CD4-positive, alpha-beta T cell treated with Interferon alpha-2 for 1 hour (primary cell): ENCODE results near the gene UNC13B.
"Not testable (repeated sequence)": the region's sequence is repeated elsewhere in the genome, so short reads cannot be mapped to it uniquely, and the experiment has no call there.

Source experiments
- DNase-seq, 2 donors: peaks; one replicate each; pipeline ENCODE4 v3.0.0-alpha.2; 2020 to 2022

UNC13B gene

GRCh38 chr9:35161713-35162604, at the start of gene UNC13B:
TSS of gene UNC13B (plus strand) at chr9:35162009. CDS start at chr9:35162284, 275 bp downstream.
- peak; percentile 76 to 83 for DNase-seq

DNA sequence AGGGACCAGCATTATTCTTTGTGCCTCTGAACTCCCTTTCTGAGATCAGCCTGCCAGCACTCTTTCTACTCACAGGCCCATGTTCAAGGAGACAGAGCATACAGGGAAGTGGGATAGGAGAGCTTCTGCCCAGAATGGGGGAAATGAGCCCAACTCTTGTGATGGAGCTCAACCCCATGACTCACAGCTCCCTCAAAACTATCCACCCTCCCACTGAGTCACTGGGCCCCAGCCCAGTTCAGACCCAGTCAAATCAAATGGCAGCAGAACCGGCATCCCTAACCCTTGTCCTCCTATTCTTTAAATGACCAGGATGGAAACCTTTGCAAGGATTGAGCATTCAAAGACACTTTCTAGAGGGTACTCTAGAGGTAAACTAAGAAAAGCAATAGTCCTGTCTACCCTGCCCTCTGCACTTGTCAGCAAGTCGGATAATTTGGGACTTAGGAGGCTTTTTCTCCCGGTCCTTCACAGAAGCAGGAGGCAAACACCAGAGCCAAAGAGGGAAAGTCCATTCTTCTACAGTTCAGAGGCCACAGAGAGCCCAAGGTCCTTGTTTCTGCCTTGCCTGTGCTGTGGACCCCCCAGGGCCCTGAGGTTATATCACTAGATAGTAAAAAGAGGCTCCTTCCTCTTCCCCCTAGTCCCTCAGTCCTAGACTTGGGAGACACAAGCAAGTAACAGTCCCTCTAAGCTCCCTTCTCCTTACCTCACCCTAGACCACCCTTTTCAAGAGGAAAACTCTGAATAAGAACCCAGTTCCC, 49.4 kb upstream of the UNC13B start:
- peak in 1 of 2 donors; percentile 65 for DNase-seq

- peak; percentile 84 to 88 for DNase-seq
Observed at GRCh38 chr9:35114113-35114839, 47.5 kb upstream of the UNC13B start.

DNA sequence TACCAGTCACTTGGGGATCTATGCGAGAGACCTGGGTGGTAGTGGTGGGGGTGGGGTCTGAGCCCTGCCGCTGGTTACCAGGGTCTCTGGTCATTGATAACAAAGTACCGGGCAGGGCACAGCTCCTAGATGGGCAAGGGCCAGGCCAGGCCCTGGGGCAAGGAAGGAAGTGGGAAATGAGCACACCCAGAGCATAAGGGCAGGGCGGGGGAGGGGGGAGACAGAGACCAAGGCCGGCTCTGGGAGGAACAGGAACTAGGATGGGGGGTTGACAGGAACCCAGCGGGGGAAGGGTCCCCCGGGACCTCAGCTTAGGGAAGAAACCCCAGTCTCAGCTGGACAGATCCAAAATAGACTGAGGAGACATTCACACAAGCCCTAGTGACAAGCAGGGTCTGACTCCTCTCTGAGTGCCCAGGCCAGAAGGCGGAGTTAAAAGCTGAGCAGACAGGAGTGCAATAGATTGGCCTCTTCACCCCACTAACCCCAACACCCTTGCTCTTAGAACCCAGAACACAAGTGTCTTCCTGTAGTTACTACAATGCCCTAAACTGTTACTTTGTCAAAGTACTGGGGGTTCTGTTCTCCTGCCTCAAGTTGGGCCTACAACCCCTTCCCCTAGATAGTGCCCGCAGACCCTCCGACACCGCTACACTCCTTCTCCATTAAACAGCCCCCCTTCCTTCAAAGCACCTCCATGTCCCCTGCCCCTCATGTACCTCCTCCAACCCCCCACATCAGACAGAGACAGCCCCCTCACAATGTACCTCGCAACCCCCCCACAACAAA, 46.8 kb upstream of the UNC13B start:
- DNase-seq, result peak; percentile 45 to 51

DNA sequence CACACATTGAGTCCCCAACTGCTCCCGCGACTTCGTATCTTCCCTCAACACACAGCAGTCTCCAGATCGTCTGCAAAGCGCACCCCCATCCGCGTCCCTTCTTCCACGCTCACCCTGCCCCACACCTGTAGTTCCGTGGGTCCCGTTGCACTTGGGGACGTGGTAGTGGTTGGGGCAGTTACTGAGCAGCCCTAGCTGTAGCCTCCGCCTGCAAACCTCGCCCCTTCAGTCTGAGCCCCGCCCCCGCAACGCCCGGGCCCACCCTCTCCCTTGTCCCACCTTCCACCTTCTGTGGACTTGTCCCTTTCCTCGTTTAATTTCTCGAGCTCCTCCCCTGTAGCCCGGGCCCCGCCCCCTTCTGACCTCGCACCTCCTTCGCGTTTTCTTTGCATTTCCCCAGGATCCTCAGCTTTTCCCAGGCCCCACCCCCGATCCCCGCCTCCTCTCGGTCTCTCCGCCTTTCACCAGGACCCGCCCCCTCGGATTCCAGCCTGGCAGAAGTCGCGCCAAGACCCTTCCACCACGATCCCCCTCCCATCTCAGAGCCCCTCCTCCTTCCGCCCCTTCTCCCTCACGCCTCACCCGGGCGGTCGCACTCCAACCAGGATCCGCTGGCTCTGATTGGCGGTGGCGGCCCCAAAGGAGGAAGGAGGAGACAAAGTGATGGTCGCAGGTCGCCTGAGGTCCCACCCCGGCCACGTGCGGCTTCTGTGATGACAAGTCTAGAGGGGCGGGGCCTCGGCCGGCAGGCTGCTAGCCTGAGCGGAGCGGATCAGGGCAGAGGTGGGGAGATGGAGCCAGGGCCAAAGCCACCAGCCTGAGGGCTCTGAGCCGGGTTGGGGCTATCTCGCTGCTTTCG, 45.9 kb upstream of the UNC13B start, which contains the start of gene ATOSB:
TSS of gene ATOSB (minus strand) at position 183 of the 859 bp plus-strand sequence. CDS start 7,588 bp downstream, outside the sequence.
- DNase-seq, result peak; percentile 94

DNA sequence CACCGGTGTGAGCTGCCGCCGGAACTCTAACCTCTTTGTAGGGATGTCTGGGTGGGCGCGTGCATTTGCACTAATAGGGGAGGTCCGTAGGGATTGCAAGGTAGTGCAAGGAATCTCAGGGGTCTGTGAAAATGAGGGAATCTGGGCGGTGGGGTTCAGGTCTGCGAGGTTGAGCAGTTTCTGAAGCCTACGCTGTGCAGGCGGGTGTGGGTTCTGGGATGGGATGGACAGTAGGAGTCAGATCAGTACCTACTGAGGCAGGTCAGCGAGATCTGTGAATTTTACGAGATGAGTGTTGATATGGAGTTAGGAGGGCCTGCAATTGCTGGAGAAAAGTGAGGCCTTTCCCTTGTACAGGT, 45.3 kb upstream of the UNC13B start:
- DNase-seq, result no peak

DNA sequence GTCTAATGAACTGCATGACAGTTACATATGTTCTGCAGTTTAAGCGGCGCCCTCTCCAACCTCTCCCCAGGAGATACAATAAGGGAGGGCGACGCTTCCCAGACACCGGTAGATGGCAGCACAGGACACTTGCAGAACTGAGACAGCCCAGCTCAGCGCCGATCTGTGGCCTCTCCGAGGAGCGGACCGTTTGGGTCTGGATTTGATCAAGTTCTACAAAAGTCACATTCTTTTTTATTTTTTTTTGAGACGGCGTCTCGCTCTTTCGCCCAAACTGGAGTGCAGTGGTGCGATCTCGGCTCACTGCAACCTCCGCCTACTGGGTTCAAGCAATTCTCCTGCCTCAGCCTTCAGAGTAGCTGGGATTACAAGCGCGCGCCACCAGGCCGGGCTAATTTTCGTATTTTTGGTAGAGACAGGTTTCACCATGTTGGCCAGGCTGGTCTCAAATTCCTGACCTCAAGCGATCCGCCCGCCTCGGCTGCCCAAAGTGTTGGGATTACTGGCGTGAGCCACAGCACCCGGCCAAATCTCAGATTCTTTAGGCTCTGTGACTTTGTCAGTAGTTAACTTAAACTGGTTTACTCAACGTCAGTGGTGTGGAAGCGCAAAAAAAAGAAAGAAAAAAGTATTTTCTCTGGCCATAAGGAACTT, 44.8 kb upstream of the UNC13B start:
- DNase-seq, result peak; percentile 91 to 93

DNA sequence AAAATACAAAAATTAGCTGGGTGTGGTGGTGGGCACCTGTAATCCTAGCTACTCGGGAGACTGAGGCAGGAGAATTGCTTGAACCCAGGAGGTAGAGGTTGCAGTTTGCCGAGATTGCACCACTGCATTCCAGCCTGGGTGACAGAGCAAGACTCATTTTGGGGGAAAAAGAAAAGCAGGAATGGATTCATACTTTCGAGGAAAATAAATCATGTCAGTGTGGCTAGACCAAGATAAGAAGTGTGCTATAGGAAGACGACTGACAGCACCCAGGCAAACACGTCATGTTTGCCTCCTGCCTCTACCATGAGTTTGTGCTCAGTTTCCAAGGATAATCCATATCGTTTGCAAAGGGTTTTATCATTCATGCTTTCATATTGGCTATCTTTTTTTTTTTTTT, 26.9 kb upstream of the UNC13B start:
- DNase-seq, result no peak

DNA sequence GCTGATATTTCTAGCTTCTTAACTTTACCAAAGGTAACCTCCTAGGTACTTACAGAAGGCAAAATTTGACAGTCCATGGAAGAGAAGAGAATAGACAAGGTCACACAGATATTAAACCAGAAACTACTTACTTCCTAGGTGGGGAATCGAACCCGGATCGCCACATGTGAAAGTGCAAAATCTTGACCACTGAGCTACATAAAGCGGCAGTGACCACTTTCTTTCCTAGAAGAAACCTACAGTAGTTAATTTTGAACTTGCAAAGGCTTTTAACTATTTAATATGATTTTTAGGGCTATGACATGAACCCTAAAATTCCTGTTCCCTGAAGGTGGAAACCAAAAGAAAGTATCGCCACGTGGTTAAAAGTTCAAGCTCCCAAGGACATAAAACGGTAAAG, 25.8 kb upstream of the UNC13B start:
- DNase-seq, result no peak

- DNase-seq, result no peak
Observed at GRCh38 chr9:35136866-35137265, 24.9 kb upstream of the UNC13B start.

- no peak for DNase-seq
Observed at GRCh38 chr9:35140093-35140492, 21.7 kb upstream of the UNC13B start.

GRCh38 chr9:35142037-35142436, 19.8 kb upstream of the UNC13B start:
- DNase-seq, result no peak

- not testable (repeated sequence) for DNase-seq
Observed at GRCh38 chr9:35147941-35148563, 13.8 kb upstream of the UNC13B start.

GRCh38 chr9:35152926-35153325, 8.9 kb upstream of the UNC13B start:
- no peak for DNase-seq

DNA sequence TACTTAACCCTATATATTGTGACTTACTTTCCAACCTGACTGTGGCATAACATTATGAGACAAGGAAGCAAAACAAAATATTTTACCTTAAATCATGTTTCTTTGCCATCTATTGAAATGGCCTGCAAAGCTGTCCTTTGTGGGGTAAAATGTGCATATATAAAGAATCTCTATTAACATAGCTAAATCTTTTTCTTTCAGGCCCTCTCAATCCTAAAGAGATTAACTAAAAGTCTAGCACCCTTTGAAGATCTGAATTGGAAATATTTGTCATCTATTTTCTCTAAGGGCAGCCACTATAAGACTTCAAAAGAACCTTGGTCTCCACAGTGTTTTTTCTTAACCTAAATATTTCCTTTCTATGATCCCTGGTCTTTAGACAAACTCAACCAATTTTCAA, 5.0 kb upstream of the UNC13B start:
- no peak for DNase-seq

DNA sequence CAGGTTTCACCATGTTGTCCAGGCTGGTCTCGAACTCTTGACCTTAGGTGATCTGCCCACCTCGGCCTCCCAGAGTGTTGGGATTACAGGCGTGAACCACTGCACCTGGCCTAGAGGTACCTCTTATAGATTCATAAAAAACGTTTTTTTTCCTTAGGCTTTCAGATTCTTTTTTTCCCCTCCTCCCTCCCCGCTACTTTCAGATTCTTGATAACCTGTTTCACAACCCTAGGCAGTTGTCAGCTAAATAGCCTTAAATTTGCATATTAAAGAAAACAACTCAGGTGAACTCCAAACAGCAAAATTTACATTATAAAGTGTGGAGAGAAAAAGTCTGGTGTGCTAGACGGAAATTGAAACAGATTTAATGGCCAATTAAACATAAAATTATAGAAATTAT, 4.0 kb upstream of the UNC13B start:
- not testable (repeated sequence) for DNase-seq

DNA sequence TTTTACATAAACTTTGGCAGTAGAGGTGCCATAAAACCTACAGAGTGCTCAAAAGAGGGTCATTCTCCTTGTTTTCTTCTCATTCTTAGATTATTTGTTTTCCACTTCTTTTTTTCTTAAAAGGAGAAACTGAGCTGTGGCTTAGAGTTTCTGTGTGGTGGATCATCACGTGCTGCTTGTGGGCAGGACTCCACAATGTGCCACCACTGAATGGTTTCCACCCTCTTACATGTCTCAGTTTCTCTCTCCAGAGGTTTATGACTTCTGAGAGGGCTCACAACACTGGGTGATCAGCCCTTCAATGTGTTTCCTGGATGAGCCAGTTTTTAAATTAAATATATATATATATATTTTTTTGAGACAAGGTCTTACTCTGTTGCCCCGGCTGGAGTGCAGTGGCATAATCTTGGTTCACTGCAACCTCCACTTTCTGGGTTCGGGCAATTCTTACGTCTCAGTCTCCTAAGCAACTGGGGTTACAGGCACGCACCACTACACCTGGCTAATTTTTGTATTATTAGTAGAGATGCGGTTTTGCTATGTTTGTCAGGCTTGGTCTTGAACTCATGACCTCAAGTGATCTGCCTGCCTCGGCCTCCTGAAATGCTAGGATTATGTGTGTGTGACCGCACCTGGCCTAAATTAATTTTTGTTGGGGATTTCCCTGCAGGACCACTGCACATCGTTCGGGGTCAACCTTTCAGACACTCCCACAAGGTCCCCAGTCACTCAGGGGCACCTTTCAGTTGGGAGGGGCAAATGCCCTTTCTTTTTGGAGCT, 3.1 kb upstream of the UNC13B start:
- DNase-seq, result no peak

GRCh38 chr9:35162605-35163315, 951 bp downstream of the UNC13B start:
- DNase-seq, result peak in 1 of 2 donors; percentile 10

DNA sequence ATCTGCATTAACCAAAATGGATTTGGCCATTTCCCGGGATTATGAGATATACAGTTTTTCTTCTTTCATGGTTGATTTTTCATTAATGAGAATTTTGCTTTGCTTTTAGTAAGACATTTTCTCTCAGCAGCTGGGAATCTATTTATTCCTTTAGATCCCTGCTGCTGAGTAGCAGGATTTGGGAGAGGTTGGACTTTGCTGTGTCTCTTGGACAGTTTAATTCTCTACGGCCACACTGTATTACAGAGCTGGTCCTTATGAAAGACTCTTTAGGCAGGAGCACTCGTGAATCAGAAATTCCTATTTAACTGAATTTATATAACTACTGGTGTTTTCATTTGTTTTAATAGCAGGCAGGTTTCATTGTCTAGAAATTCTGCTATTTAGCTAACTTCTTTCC, 1.6 kb downstream of the UNC13B start:
- no peak for DNase-seq
